Measurements from ENCODE around the gene WDR45B. TPM values are rescaled to one million over a fixed set of nuclear protein-coding genes. Genes with fewer than 3 reads are reported as not detected.
A peak's percentile ranks its signal among the peaks of the same experiment; 100 is the strongest.

Gene WDR45B
- total RNA-seq, 2 donors from 2014 or later, result 45.5 to 49.3 TPM

- no peak for TF ChIP-seq POLR2A (IDR thresholded peaks at IDR 0.05)
- peak in 1 of 7 experiments; percentile 11 for TF ChIP-seq CTCF (IDR thresholded peaks at IDR 0.05)
- ATAC-seq (peak; percentile 5), DNase-seq (peak in 3 of 4 donors; percentile 37 to 53 (median 44))
- Histone ChIP-seq H3K27ac (peak overlapping the region; percentile 88 to 99 (median 94)), H3K4me3 (peak overlapping the region; percentile 93 to 96), H3K27me3 (no peaks in the 10 kb centered on the region), H3K36me3 (replicated peaks in 1 of 2; ENCODE audit: insufficient read depth in 1 of 2, low read depth in 2 of 2) (peaks cover 3 to 6% of the 10 kb centered on the region in 2 donors), H3K9me3 (no peaks in the 10 kb centered on the region), H3K4me1 (peaks cover 48% of the 10 kb centered on the region)
- WGBS, 2 donors, result 0 to 1% methylated on average over 5 to 45 of the region's 54 CpGs
- intact Hi-C loops (cut with DNase I), result no loop called here
These were observed 565 bp downstream of the WDR45B start for GRCh38 chr17:82647593-82648164.

- H3K36me3 ChIP-seq (replicated peaks in 1 of 2; ENCODE audit: insufficient read depth in 1 of 2, low read depth in 2 of 2), result peaks cover 10% of the 10 kb centered on the region in 2 donors
- H3K4me3 ChIP-seq, result no peak overlapping the region
- DNase-seq (no peak), ATAC-seq (no peak)
- peaks cover 66% of the 10 kb centered on the region for H3K4me1 ChIP-seq
- H3K9me3 ChIP-seq, result no peaks in the 10 kb centered on the region
- no peaks in the 10 kb centered on the region for H3K27me3 ChIP-seq
- no peak for TF ChIP-seq POLR2A (IDR thresholded peaks at IDR 0.05)
- intact Hi-C loops (cut with DNase I), result no loop called here
- WGBS, 2 donors, result 85 to 89% methylated on average over 4 of the region's 4 CpGs
- H3K27ac ChIP-seq, result no peak overlapping the region
These were observed 2.7 kb downstream of the WDR45B start for GRCh38 chr17:82645516-82645915.

GRCh38 chr17:82644148-82644547 is 4.1 kb downstream of the WDR45B start:
- DNase-seq (no peak), ATAC-seq (no peak)
- no peak overlapping the region for H3K27ac ChIP-seq
- H3K36me3 ChIP-seq (replicated peaks in 1 of 2; ENCODE audit: insufficient read depth in 1 of 2, low read depth in 2 of 2), result peaks cover 10% of the 10 kb centered on the region in 2 donors
- H3K27me3 ChIP-seq, result no peaks in the 10 kb centered on the region
- no peak overlapping the region for H3K4me3 ChIP-seq
- no peak for TF ChIP-seq CTCF (IDR thresholded peaks at IDR 0.05)
- no peak for TF ChIP-seq POLR2A (IDR thresholded peaks at IDR 0.05)
- H3K9me3 ChIP-seq, result no peaks in the 10 kb centered on the region
- intact Hi-C loops (cut with DNase I), result no loop called here
- WGBS, 2 donors, result 80 to 81% methylated on average over 5 of the region's 5 CpGs
- H3K4me1 ChIP-seq, result peaks cover 79% of the 10 kb centered on the region

GRCh38 chr17:82642022-82642421 is 6.2 kb downstream of the WDR45B start:
- 89 to 95% methylated on average over 3 to 14 of the region's 14 CpGs for WGBS, 2 donors
- Histone ChIP-seq H3K27ac (peak overlapping the region in 1 of 4 donors; percentile 13), H3K4me3 (no peak overlapping the region), H3K36me3 (replicated peaks in 1 of 2; ENCODE audit: insufficient read depth in 1 of 2, low read depth in 2 of 2) (peaks cover 10% of the 10 kb centered on the region in 2 donors), H3K4me1 (peaks cover 85% of the 10 kb centered on the region), H3K27me3 (no peaks in the 10 kb centered on the region), H3K9me3 (peaks cover 0 to 9% (median 0%) of the 10 kb centered on the region in 3 donors)
- TF ChIP-seq POLR2A (IDR thresholded peaks at IDR 0.05), result no peak
- no peak for TF ChIP-seq CTCF (IDR thresholded peaks at IDR 0.05)
- ATAC-seq (no peak), DNase-seq (no peak)
- intact Hi-C loops (cut with DNase I), result no loop called here

- H3K27ac ChIP-seq, result no peak overlapping the region
- H3K9me3 ChIP-seq, result peaks cover 0 to 11% (median 0%) of the 10 kb centered on the region in 3 donors
- H3K4me3 ChIP-seq, result no peak overlapping the region
- peaks cover 10% of the 10 kb centered on the region in 2 donors for H3K36me3 ChIP-seq (replicated peaks in 1 of 2; ENCODE audit: insufficient read depth in 1 of 2, low read depth in 2 of 2)
- intact Hi-C loops (cut with DNase I), result no loop called here
- 82 to 92% methylated on average over 5 of the region's 5 CpGs for WGBS, 2 donors
- H3K4me1 ChIP-seq, result peaks cover 82% of the 10 kb centered on the region
- TF ChIP-seq CTCF (IDR thresholded peaks at IDR 0.05), result no peak
- TF ChIP-seq POLR2A (IDR thresholded peaks at IDR 0.05), result no peak
- ATAC-seq (no peak), DNase-seq (no peak)
- H3K27me3 ChIP-seq, result no peaks in the 10 kb centered on the region
These were observed 8.2 kb downstream of the WDR45B start for GRCh38 chr17:82640036-82640435.

Measured in body of pancreas (tissue), 4 donors.